Adrenal gland (tissue), 12 donors: ENCODE measurements around the gene CNTN2. TPM values are rescaled to one million over a fixed set of nuclear protein-coding genes. Genes with fewer than 3 reads are reported as not detected.
A peak's percentile ranks its signal among the peaks of the same experiment; 100 is the strongest.

ENCODE experiments used
- DNase-seq, 7 donors: peaks; one replicate each; pipeline ENCODE4 v3.0.0-alpha.2; 2019 to 2020
- H3K27ac ChIP-seq, 5 donors: fragments of 200-600 bp; sonication (generic) in 4 of 5; 1 replicate in 3 of 5; 2 replicates in 2 of 5; pipeline versions ENCODE4 v1.5.1 to v1.8.0; 2016 to 2020; ENCODE audit warnings: mild to moderate bottlenecking in 1 of 5
- H3K27me3 ChIP-seq: fragments of 200-600 bp; 2 replicates; pipeline ENCODE4 v1.8.0; 2021
- H3K36me3 ChIP-seq, 2 donors: fragments of 200-600 bp; replicated peaks in 1 of 2; 1 replicate in 1 of 2; 2 replicates in 1 of 2; pipeline versions ENCODE4 v1.5.1 to v1.8.0; 2018 to 2022
- H3K4me1 ChIP-seq, 2 donors: fragments of 200-600 bp; replicated peaks in 1 of 2; 1 replicate in 1 of 2; 2 replicates in 1 of 2; pipeline versions ENCODE4 v1.5.1 to v1.8.0; 2018 to 2021
- H3K4me3 ChIP-seq, 4 donors: fragments of 200-600 bp; sonication (generic) in 3 of 4; one replicate each; pipeline ENCODE4 v1.5.1; 2016 to 2018
- H3K9me3 ChIP-seq, 3 donors: fragments of 200-600 bp; sonication (generic) in 1 of 3; replicated peaks in 1 of 3; 1 replicate in 2 of 3; 2 replicates in 1 of 3; pipeline versions ENCODE4 v1.5.1 to v1.8.0; 2016 to 2021
- POLR2A ChIP-seq, 2 donors: fragments of 450-650 bp; IDR thresholded peaks; one replicate each; pipeline ENCODE4 v1.6.1; 2017; ENCODE audit warnings: antibody characterized with exemption in 2 of 2, mild to moderate bottlenecking in 2 of 2, moderate library complexity in 1 of 2
- WGBS, 4 donors: extraction: QIAGEN DNeasy Blood & Tissue Kit in 2 of 4; methylation state at CpG; one replicate each; pipeline versions ENCODE4 v1.1.5 to v1.1.7; 2013 to 2017; 5-methylcytosine and 5-hydroxymethylcytosine counted together
- intact Hi-C, 2 donors: fragments of 100-400 bp; cut with DNase I; formaldehyde crosslinking; loops; one replicate each; pipeline versions ENCODE4 v1.14.1 to v1.15.0; 2022 to 2023
- polyA plus RNA-seq, 3 donors: library from polyadenylated mRNA; stranded (reverse); fragments of 200-250 nt in 2 of 3; fragments of 350-450 nt in 1 of 3; fragmentation: Illumina TruSeq in 1 of 3; extraction: RNeasy Lipid Tissue Mini Kit (QIAGEN cat#74804) in 1 of 3; gene quantifications; one replicate each; pipeline ENCODE4 v1.2.3, GENCODE V29; 2013 to 2014
- total RNA-seq, 9 donors: library from RNA; depleted of rRNA in 4 of 9; stranded (reverse); fragments of >200 nt in 4 of 9; fragments of 120-200 nt in 1 of 9; fragmentation: NEBNext Ultra II Directional in 1 of 9; extraction: Animal tissue kit (Norgen Biotek cat#: 25700) in 1 of 9; gene quantifications; one replicate each; pipeline versions ENCODE4 v1.1.0 to v1.2.4, GENCODE V29; 2013 to 2023
- TF ChIP-seq, protein P1 (sequence below), 6 experiments: fragments of 450-650 bp in 4 of 6; fragments of 200-600 bp in 2 of 6; sonication (generic) in 1 of 6; IDR thresholded peaks; 1 replicate in 5 of 6; 2 replicates in 1 of 6; pipeline versions ENCODE4 v1.5.1 to v1.8.0; 2016 to 2021; ENCODE audit warnings: antibody characterized with exemption in 6 of 6, mild to moderate bottlenecking in 2 of 6, moderate library complexity in 1 of 6
- donor health status: healthy with polysubstance abuse.
- donor health status: Bipolar disorder and iron deficiency.
- donor health status: DM: yes; HTN: yes; CAD: no.
- donor health status: DM: no; HTN: no; CAD: no.
- donor health status: DM: no; HTN: no; CAD: no.
- donor health status: DM: yes; HTN: yes; CAD: no.

The CNTN2 gene
- total and polyA plus RNA-seq, 12 donors, result 0.08 to 3.2 (median 0.45) TPM; not detected in 1

DNA sequence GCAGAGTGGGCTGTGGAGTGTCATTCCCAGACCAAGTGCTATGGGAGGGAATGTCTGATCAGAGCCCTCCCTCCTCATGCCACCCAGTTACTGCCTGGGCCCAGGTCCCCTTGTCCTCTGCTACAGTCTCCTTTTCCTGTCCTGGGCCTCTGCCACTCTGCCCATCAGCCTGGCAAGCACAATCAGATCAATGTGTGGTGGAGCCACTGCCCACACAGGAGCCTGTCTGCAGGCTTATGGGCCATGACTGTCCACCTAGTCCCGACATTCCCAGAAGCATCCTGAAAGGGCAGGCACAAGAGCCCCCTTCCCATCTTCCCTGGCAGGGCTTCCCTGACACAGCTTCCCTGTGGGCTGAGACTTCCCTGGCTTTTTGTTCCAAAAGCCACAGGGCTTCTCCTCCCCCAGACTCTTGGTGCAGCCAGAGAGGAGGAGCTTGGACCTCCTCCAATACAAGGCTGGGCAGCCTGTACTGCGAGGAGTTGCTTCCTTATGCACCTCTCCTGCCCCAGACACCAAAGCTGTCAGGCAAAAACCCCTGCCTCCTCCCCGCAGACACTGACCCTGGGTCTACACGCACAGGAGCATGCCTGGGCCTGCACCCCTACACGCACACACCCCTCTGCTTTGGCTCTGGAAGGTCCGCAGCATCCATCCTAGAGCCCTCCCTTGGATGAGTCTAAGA, 29.2 kb upstream of the CNTN2 start:
- Histone ChIP-seq H3K27ac (no peak overlapping the region), H3K4me3 (no peak overlapping the region), H3K27me3 (no peaks in the 10 kb centered on the region), H3K4me1 (no peaks in the 10 kb centered on the region), H3K36me3 (no peaks in the 10 kb centered on the region), H3K9me3 (no peaks in the 10 kb centered on the region)
- intact Hi-C loops, result no loop called here
- TF ChIP-seq, protein P1, sequence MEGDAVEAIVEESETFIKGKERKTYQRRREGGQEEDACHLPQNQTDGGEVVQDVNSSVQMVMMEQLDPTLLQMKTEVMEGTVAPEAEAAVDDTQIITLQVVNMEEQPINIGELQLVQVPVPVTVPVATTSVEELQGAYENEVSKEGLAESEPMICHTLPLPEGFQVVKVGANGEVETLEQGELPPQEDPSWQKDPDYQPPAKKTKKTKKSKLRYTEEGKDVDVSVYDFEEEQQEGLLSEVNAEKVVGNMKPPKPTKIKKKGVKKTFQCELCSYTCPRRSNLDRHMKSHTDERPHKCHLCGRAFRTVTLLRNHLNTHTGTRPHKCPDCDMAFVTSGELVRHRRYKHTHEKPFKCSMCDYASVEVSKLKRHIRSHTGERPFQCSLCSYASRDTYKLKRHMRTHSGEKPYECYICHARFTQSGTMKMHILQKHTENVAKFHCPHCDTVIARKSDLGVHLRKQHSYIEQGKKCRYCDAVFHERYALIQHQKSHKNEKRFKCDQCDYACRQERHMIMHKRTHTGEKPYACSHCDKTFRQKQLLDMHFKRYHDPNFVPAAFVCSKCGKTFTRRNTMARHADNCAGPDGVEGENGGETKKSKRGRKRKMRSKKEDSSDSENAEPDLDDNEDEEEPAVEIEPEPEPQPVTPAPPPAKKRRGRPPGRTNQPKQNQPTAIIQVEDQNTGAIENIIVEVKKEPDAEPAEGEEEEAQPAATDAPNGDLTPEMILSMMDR (IDR thresholded peaks at IDR 0.05), result no peak
- no peak for TF ChIP-seq POLR2A (IDR thresholded peaks at IDR 0.05)
- DNase-seq, result peak in 1 of 7 donors; percentile 39
- 53 to 65% (median 56%) methylated on average over 4 to 6 of the region's 6 CpGs for WGBS, 4 donors

DNA sequence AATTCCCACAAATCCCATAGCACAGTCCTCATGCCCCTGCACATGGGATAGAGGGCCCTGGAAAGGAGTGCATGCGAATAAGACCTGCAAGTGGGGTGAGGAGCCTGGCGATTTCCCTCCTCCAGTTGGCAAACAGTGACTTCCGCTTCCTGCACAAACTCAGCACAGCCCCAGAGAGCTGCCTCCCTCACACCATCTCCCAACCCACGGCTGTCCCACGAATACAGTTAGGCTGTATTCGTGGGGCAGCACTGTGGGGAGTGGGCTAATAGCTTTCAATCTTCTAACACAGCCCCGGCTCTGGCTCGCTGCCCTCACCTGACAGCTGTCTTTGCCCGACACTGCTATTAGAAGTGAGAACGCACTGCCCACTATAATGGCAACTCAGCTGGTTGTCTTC, 28.2 kb upstream of the CNTN2 start:
- no peaks in the 10 kb centered on the region for H3K9me3 ChIP-seq
- no peaks in the 10 kb centered on the region for H3K4me1 ChIP-seq
- intact Hi-C loops, result no loop called here
- no peak for DNase-seq
- H3K27ac ChIP-seq, result no peak overlapping the region
- no peaks in the 10 kb centered on the region for H3K36me3 ChIP-seq
- no peaks in the 10 kb centered on the region for H3K27me3 ChIP-seq
- 68 to 77% (median 74%) methylated on average over 9 to 10 of the region's 10 CpGs for WGBS, 4 donors
- no peak overlapping the region for H3K4me3 ChIP-seq
- TF ChIP-seq, protein P1 (IDR thresholded peaks at IDR 0.05), result no peak
- TF ChIP-seq POLR2A (IDR thresholded peaks at IDR 0.05), result no peak

DNA sequence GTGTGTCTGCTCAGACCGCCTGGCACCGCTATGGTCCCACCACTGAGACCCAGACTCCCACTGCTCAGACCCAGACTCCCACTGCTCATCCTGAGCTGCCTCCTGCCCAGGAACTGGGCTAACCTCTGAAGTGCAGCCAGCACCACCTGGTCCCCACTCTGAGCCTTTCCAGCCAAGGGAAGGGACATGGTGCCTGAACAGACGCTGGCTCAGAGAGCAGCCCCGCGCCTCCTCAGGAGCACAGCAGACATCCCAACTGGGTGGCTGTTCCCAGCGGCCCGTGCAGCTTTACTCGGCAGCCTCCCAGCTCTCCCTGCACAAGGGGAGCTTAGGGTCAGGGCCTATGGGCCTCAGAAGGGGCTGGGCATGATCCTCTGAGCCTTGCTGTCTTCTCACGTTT, 27.8 kb upstream of the CNTN2 start:
- no peak for DNase-seq
- 75 to 78% (median 76%) methylated on average over 4 to 9 of the region's 9 CpGs for WGBS, 4 donors
- Histone ChIP-seq H3K4me3 (no peak overlapping the region), H3K36me3 (no peaks in the 10 kb centered on the region), H3K27ac (no peak overlapping the region), H3K27me3 (no peaks in the 10 kb centered on the region), H3K9me3 (no peaks in the 10 kb centered on the region), H3K4me1 (no peaks in the 10 kb centered on the region)
- intact Hi-C loops, result no loop called here
- TF ChIP-seq POLR2A (IDR thresholded peaks at IDR 0.05), result no peak
- TF ChIP-seq, protein P1 (IDR thresholded peaks at IDR 0.05), result no peak

DNA sequence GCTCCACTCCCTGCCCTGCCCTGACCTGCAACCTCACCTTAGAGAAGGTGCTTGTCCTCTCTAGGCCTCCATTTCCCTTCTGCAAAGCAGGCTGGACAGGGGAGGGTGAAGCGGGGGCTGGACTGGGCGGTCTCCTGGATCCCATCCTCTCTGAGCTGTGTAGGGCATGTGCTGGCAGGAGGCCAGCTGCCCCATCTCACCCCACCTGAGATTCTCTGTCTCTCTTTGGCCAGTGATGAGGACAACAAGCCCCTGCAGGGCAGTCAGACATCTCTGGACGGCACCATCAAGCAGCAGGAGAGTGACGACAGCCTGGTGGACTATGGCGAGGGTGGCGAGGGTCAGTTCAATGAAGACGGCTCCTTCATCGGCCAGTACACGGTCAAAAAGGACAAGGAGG, 26.9 kb upstream of the CNTN2 start:
- WGBS, 4 donors, result 83 to 94% (median 91%) methylated on average over 7 to 9 of the region's 9 CpGs
- no peak overlapping the region for H3K4me3 ChIP-seq
- DNase-seq, result no peak
- TF ChIP-seq, protein P1 (IDR thresholded peaks at IDR 0.05), result no peak
- no peak for TF ChIP-seq POLR2A (IDR thresholded peaks at IDR 0.05)
- no peaks in the 10 kb centered on the region for H3K27me3 ChIP-seq
- H3K36me3 ChIP-seq, result no peaks in the 10 kb centered on the region
- intact Hi-C loops, result no loop called here
- H3K4me1 ChIP-seq, result no peaks in the 10 kb centered on the region
- no peaks in the 10 kb centered on the region for H3K9me3 ChIP-seq
- no peak overlapping the region for H3K27ac ChIP-seq
